GM12874 (cell line): ENCODE data around the gene STAT3.

Experiments
- TF ChIP-seq, protein P1 (sequence below): IDR thresholded peaks from 2 replicates; pipeline ENCODE4 v1.5.1; 2011; ENCODE audit warnings: low read depth, mild to moderate bottlenecking, control low read depth, low read length, moderate library complexity; ENCODE audit not compliant: insufficient read depth

STAT3 gene

DNA sequence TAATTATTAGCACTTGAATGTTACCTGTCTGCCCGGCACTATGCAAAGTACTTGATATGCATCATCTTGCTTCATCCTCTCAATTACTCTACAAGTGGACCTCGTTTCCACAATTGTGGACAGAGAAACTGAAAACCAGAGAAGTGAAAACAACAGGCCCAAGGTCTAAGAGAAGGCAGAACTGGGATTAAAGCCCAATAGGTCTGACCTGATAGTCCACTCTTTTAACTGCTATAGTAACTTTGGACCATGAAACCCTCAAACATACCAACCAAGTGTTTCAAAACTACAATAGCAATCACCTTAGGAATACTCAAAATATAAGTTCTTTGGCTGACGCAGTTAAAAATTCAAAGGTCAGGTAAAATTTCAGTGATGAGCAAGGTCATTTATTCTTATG lies 7.3 kb downstream of the STAT3 start:
- TF ChIP-seq, protein P1, sequence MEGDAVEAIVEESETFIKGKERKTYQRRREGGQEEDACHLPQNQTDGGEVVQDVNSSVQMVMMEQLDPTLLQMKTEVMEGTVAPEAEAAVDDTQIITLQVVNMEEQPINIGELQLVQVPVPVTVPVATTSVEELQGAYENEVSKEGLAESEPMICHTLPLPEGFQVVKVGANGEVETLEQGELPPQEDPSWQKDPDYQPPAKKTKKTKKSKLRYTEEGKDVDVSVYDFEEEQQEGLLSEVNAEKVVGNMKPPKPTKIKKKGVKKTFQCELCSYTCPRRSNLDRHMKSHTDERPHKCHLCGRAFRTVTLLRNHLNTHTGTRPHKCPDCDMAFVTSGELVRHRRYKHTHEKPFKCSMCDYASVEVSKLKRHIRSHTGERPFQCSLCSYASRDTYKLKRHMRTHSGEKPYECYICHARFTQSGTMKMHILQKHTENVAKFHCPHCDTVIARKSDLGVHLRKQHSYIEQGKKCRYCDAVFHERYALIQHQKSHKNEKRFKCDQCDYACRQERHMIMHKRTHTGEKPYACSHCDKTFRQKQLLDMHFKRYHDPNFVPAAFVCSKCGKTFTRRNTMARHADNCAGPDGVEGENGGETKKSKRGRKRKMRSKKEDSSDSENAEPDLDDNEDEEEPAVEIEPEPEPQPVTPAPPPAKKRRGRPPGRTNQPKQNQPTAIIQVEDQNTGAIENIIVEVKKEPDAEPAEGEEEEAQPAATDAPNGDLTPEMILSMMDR = no peak

DNA sequence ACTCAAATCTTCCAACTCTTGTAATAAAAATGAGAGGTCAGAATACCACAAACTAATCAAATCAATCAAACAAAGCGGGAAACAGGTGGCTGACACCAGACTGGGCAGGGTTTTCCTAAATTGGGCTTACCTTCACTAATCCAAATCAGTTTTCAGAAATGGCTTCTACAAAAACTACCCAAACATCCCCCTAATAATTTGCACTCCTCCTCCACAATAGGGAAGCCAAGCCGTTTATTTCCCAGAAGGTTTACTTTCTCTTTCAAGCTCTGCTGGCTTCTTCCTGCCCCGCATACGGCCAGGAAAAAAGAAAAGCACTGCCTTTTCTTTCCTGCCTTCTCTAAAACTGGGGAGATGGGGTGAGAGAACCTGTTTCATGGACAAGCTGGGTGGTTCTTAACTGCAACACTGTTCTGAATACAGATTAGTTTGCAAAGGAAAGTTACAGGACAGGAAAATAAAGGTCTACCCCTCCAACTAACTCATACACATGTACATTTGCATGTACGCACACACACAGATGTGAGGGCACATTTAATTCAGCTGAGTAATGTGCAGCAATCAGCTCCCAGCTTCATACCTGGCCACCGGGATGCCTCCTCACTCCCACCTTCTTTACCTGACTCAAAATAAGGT lies 9.2 kb downstream of the STAT3 start:
- TF ChIP-seq, protein P1 = no peak

DNA sequence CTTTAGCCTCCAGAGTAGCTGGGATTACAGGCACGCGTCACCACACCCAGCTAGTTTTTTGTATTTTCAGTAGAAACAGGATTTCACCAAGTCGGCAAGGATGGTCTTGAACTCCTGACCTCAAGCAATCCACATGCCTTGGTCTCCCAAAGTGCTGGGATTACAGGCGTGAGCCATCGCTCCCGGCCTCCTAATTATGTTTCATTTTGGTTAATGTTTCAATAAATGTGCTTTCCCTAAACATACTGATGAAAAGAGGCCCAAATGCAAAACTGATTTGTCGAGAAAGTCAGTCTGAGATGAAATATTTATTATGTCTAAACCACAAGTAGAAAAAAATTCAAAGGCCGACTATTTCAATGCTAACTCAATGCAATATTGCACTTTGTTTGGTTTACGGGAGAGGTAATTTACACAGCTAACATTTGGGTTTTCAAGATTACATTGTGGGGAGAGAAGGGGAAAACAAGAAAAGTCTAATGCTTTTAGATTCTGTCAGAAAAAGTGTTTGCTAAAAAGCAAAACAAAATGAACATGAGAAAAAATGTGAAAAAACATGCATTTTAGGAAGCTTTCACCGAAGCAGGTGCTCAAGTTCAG lies 9.8 kb downstream of the STAT3 start:
- TF ChIP-seq, protein P1 = no peak

DNA sequence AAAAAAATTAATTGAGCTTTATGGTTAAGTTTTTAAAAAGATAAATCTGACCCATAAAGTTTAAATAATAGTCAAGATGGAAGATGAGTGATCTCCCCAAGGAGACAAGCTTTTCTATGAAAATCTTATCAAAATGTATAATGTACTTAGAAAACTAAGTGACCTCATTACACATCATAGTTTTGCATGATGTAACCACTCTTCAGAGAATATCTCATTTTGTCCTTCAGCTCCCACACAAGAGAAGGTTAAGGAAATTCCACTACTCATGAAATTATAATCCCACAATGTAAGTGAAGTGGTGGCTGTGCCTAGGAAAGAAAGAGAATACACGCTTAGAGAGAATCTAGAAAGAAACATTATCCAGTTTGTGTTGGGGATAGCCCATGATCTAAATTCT lies 14.3 kb downstream of the STAT3 start:
- TF ChIP-seq, protein P1 = no peak

DNA sequence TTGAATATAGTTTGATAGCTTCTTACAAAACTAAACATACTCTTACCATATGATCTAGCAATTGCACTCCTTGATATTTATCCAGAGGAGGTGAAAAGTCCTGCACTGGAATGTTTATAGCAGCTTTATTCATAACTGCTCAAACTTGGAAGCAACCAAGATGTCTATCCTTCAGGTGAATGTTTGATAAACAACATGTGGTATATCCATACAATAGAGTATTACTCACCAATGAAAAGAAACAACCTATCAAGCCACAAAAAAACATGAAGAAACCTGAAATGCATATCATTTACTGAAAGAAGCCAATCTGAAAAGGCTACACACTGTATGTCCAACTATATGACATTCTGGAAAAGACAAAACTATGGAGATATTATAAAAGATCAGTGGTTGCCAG lies 16.1 kb downstream of the STAT3 start:
- TF ChIP-seq, protein P1 = no peak

DNA sequence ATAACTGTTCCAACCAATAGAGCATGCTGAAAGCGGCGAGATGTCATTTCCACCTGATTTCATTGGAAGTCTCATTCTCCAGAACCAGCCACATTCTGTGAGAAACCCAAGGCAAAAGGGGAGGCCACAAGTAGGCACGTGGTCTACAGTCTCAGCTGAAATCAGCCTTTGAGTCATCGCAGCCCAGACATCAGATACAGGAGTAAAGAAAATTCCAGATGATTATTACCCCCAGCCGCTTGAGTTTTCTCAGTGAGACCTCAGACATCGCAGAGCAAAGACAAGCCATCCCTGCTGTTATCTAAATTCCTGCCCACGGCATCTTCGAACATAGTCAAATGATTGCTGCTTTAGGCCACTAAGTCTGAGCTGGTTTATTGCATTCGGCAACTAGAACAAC lies 23.1 kb downstream of the STAT3 start:
- TF ChIP-seq, protein P1 = no peak

DNA sequence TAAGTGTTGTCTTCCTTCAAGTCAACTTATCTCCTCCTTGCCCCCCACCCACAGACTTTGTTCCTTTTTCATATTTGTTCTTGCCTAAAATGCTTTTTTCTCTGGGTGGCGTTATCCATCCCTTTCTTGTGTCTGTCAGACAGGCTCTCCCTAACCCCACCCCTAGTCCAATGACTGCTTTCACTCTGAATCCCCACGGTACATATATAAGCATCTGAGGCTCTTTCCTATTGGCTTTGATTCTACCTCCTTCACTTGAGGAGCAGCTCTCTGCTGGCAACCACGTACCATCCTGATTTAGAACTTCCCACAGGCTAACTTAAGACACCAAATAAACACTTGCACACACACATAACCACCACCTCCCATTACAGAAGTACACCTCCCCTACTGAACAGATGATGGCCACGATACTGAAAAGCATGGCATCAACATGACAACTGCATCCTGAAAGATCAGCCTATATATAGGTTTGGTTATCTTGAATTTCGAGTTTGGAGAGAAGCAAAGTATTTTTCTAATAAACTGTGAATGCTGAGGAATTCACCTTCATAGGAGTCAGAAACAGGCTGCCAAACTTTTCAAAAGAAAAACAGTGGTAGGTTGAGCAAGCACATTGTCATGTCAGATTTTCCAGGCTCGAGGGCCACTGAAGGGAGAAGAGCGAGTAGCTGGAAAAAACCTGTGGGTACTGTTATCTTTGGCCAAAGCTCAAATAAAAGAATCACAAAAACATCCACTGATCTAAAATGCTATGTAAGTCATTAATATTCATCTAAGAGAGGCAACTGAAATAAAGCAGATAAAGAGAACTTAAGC lies 24.3 kb downstream of the STAT3 start:
- TF ChIP-seq, protein P1 = no peak
